Adrenal gland (tissue), 12 donors: ENCODE results near the gene FBXL15. TPM values are rescaled to one million over a fixed set of nuclear protein-coding genes. Genes with fewer than 3 reads are reported as not detected.

Source experiments
- DNase-seq, 7 donors: peaks; one replicate each; pipeline ENCODE4 v3.0.0-alpha.2; 2019 to 2020
- H3K27ac ChIP-seq, 5 donors: fragments of 200-600 bp; sonication (generic) in 4 of 5; 1 replicate in 3 of 5; 2 replicates in 2 of 5; pipeline versions ENCODE4 v1.5.1 to v1.8.0; 2016 to 2020; ENCODE audit warnings: mild to moderate bottlenecking in 1 of 5
- H3K27me3 ChIP-seq: fragments of 200-600 bp; 2 replicates; pipeline ENCODE4 v1.8.0; 2021
- H3K36me3 ChIP-seq, 2 donors: fragments of 200-600 bp; replicated peaks in 1 of 2; 1 replicate in 1 of 2; 2 replicates in 1 of 2; pipeline versions ENCODE4 v1.5.1 to v1.8.0; 2018 to 2022
- H3K4me1 ChIP-seq, 2 donors: fragments of 200-600 bp; replicated peaks in 1 of 2; 1 replicate in 1 of 2; 2 replicates in 1 of 2; pipeline versions ENCODE4 v1.5.1 to v1.8.0; 2018 to 2021
- H3K4me3 ChIP-seq, 4 donors: fragments of 200-600 bp; sonication (generic) in 3 of 4; one replicate each; pipeline ENCODE4 v1.5.1; 2016 to 2018
- H3K9me3 ChIP-seq, 3 donors: fragments of 200-600 bp; sonication (generic) in 1 of 3; replicated peaks in 1 of 3; 1 replicate in 2 of 3; 2 replicates in 1 of 3; pipeline versions ENCODE4 v1.5.1 to v1.8.0; 2016 to 2021
- POLR2A ChIP-seq, 2 donors: fragments of 450-650 bp; IDR thresholded peaks; one replicate each; pipeline ENCODE4 v1.6.1; 2017; ENCODE audit warnings: antibody characterized with exemption in 2 of 2, mild to moderate bottlenecking in 2 of 2, moderate library complexity in 1 of 2
- WGBS, 4 donors: extraction: QIAGEN DNeasy Blood & Tissue Kit in 2 of 4; methylation state at CpG; one replicate each; pipeline versions ENCODE4 v1.1.5 to v1.1.7; 2013 to 2017; 5-methylcytosine and 5-hydroxymethylcytosine counted together
- intact Hi-C, 2 donors: fragments of 100-400 bp; cut with DNase I; formaldehyde crosslinking; loops; one replicate each; pipeline versions ENCODE4 v1.14.1 to v1.15.0; 2022 to 2023
- polyA plus RNA-seq, 3 donors: library from polyadenylated mRNA; stranded (reverse); fragments of 200-250 nt in 2 of 3; fragments of 350-450 nt in 1 of 3; fragmentation: Illumina TruSeq in 1 of 3; extraction: RNeasy Lipid Tissue Mini Kit (QIAGEN cat#74804) in 1 of 3; gene quantifications; one replicate each; pipeline ENCODE4 v1.2.3, GENCODE V29; 2013 to 2014
- total RNA-seq, 9 donors: library from RNA; depleted of rRNA in 4 of 9; stranded (reverse); fragments of >200 nt in 4 of 9; fragments of 120-200 nt in 1 of 9; fragmentation: NEBNext Ultra II Directional in 1 of 9; extraction: Animal tissue kit (Norgen Biotek cat#: 25700) in 1 of 9; gene quantifications; one replicate each; pipeline versions ENCODE4 v1.1.0 to v1.2.4, GENCODE V29; 2013 to 2023
- TF ChIP-seq, protein P1 (sequence below), 6 experiments: fragments of 450-650 bp in 4 of 6; fragments of 200-600 bp in 2 of 6; sonication (generic) in 1 of 6; IDR thresholded peaks; 1 replicate in 5 of 6; 2 replicates in 1 of 6; pipeline versions ENCODE4 v1.5.1 to v1.8.0; 2016 to 2021; ENCODE audit warnings: antibody characterized with exemption in 6 of 6, mild to moderate bottlenecking in 2 of 6, moderate library complexity in 1 of 6
- donor health status: healthy with polysubstance abuse.
- donor health status: Bipolar disorder and iron deficiency.
- donor health status: DM: yes; HTN: yes; CAD: no.
- donor health status: DM: no; HTN: no; CAD: no.
- donor health status: DM: no; HTN: no; CAD: no.
- donor health status: DM: yes; HTN: yes; CAD: no.

FBXL15 gene
- total and polyA plus RNA-seq, 12 donors: 2.1 to 61.9 (median 28.7) TPM

DNA sequence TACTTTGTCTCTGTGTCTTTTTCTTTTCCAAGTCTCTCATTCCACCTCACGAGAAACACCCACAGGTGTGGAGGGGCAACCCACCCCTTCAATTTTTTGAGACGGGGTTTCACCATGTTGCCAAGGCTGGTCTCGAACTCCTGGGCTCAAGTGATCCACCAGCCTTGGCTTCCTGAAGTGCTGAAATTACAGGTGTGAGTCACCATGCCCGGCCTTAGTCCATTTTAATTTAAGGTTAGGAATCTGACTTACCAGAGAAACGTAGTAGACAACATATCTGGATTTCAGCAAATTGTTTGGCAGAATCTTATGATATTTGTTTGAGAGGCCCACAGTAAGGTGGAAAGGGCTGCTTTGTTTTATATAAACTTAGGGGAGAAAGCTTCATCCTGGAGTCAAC is 28.3 kb upstream of the FBXL15 start:
- Histone ChIP-seq H3K4me1 (peaks cover 10 to 18% of the 10 kb centered on the region in 2 donors), H3K9me3 (no peaks in the 10 kb centered on the region), H3K36me3 (no peaks in the 10 kb centered on the region), H3K4me3 (no peak overlapping the region), H3K27ac (no peak overlapping the region), H3K27me3 (no peaks in the 10 kb centered on the region)
- WGBS, 4 donors: 66 to 73% (median 68%) methylated on average over 5 of the region's 5 CpGs
- intact Hi-C loops: no loop called here
- DNase-seq: no peak
- TF ChIP-seq POLR2A (IDR thresholded peaks at IDR 0.05): no peak
- TF ChIP-seq, protein P1, sequence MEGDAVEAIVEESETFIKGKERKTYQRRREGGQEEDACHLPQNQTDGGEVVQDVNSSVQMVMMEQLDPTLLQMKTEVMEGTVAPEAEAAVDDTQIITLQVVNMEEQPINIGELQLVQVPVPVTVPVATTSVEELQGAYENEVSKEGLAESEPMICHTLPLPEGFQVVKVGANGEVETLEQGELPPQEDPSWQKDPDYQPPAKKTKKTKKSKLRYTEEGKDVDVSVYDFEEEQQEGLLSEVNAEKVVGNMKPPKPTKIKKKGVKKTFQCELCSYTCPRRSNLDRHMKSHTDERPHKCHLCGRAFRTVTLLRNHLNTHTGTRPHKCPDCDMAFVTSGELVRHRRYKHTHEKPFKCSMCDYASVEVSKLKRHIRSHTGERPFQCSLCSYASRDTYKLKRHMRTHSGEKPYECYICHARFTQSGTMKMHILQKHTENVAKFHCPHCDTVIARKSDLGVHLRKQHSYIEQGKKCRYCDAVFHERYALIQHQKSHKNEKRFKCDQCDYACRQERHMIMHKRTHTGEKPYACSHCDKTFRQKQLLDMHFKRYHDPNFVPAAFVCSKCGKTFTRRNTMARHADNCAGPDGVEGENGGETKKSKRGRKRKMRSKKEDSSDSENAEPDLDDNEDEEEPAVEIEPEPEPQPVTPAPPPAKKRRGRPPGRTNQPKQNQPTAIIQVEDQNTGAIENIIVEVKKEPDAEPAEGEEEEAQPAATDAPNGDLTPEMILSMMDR (IDR thresholded peaks at IDR 0.05): no peak

DNA sequence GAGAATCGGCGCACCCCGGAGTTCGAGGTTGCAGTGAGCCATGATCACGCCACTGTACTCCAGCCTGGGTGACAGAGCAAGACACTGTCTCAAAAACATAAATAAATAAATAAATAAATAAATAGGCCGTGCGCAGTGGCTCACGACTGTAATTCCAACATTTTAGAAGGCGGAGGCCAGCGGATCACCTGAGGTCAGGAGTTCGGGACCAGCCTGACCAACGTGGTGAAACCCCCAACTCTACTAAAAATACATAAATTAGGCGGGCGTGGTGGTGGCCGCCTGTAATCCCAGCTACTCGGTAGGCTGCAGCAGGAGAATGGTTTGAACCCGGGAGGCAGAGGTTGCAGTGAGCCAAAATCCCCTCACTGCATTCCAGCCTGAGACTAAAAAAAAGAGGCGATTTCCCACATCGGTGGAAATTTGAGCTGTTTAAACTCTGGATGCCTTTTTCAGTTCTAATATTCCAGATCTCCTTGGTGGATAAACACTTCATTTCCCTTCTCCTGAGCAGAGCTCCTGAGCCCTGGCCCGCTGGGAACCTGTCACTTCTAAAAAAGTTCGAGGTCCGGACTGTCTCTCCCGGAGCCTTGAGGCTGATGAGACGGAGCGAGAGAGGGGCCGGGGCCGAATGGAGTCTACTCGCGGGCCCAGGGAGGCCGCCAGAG is 27.1 kb upstream of the FBXL15 start:
- no peaks in the 10 kb centered on the region for H3K9me3 ChIP-seq
- H3K27me3 ChIP-seq: no peaks in the 10 kb centered on the region
- peak overlapping the region; percentile 68 to 95 (median 91) for H3K27ac ChIP-seq
- peaks cover 10 to 18% of the 10 kb centered on the region in 2 donors for H3K4me1 ChIP-seq
- intact Hi-C loops: no loop called here
- WGBS, 4 donors: 27 to 41% (median 30%) methylated on average over 24 to 30 of the region's 30 CpGs
- no peak for TF ChIP-seq POLR2A (IDR thresholded peaks at IDR 0.05)
- TF ChIP-seq, protein P1 (IDR thresholded peaks at IDR 0.05): peak in 1 of 6 experiments; percentile 89
- DNase-seq: no peak
- peaks cover 0 to 12% of the 10 kb centered on the region in 2 donors for H3K36me3 ChIP-seq
- peak overlapping the region in 3 of 4 donors; percentile 13 to 77 (median 72) for H3K4me3 ChIP-seq

DNA sequence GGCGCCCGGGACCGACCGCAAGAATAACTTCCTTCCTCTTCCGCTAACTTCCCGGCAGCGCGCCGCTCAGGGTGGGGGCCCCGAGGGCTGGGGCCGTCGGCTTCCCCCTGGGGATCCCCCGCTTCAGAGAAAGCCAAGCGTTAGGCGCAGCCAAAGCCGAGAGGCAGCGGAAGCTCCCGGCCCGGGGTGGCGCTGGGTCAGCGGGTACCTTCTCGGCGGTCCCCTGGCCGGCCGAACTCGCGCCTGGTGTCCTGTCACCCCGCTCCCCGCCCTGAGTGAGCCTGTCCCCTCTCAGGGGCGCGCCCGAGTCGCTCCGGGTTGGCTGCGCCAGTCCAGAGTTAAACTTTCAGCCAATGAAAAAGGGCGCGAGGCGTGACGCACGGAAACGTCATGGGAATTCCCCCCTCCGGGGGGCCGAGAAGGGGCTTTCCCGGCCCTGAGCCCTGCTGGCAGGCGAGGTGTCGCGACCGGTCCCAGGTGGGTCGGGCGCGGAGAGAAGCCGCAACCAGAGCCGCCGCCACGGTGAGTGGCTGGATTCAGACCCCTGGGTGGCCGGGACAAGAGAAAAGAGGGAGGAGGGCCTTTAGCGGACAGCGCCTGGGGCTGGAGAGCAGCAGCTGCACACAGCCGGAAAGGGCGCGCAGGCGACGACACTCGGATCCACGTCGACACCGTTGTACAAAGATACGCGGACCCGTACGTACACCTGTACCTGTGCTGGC is 26.4 kb upstream of the FBXL15 start:
- peaks cover 10 to 23% of the 10 kb centered on the region in 2 donors for H3K4me1 ChIP-seq
- 0% methylated on average over 7 to 71 of the region's 71 CpGs for WGBS, 4 donors
- intact Hi-C loops: no loop called here
- peak; percentile 95 to 97 (median 96) for DNase-seq
- no peaks in the 10 kb centered on the region for H3K9me3 ChIP-seq
- peaks cover 0 to 13% of the 10 kb centered on the region in 2 donors for H3K36me3 ChIP-seq
- peak overlapping the region; percentile 13 to 77 (median 45) for H3K4me3 ChIP-seq
- TF ChIP-seq, protein P1 (IDR thresholded peaks at IDR 0.05): peak in 5 of 6 experiments; percentile 96 to 97 (median 96)
- peak; percentile 50 to 65 for TF ChIP-seq POLR2A (IDR thresholded peaks at IDR 0.05)
- H3K27ac ChIP-seq: peak overlapping the region; percentile 68 to 95 (median 91)
- no peaks in the 10 kb centered on the region for H3K27me3 ChIP-seq

DNA sequence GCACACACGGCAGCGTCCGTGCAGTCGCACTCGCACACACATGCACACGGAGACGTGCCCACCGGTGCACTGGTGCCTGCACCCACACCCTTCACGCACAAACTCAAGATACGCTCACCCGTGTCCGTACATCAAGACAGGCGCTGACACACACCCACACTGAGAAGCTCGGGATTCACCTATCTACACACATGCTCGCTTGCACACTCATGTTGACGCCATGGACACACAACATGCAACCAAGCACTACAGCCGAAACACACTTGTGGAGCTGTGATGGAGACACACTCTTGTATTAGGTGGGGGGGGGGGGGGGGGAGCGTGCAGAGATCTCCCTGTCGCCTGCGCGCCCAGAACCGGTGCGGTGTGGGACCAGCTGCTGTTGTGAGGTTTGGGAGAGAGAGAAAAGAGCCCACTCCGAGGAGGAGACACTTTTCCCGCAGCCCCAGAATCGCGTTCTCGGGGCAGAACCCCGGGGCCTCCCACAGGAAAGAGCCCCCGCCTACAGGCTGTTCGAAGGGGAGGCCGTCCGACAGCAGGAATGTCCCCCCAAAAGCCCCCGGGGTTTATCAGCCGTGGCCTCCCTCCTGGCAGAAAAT is 25.7 kb upstream of the FBXL15 start:
- H3K36me3 ChIP-seq: peaks cover 0 to 15% of the 10 kb centered on the region in 2 donors
- intact Hi-C loops: loop anchor here in 1 of 2 donors (5.0 kb wide), 1 partner anchor 82 kb away; no protein-coding TSS in a partner anchor
- DNase-seq: peak in 4 of 7 donors; percentile 38 to 53 (median 50)
- H3K27ac ChIP-seq: peak overlapping the region; percentile 68 to 95 (median 91)
- peaks cover 10 to 27% of the 10 kb centered on the region in 2 donors for H3K4me1 ChIP-seq
- WGBS, 4 donors: 0% methylated on average over 3 to 35 of the region's 35 CpGs
- no peaks in the 10 kb centered on the region for H3K27me3 ChIP-seq
- H3K9me3 ChIP-seq: no peaks in the 10 kb centered on the region
- H3K4me3 ChIP-seq: peak overlapping the region; percentile 18 to 77 (median 52)
- TF ChIP-seq, protein P1 (IDR thresholded peaks at IDR 0.05): no peak
- TF ChIP-seq POLR2A (IDR thresholded peaks at IDR 0.05): no peak
